ENCODE results near the gene TTLL12.

TTLL12 gene

GRCh38 chr22:43118953-43119458 is 67.9 kb downstream of the TTLL12 start:
- no peak for TF ChIP-seq CTCF (IDR thresholded peaks at IDR 0.05; ENCODE audit: insufficient read depth, low read depth, low read length, missing control alignments)
- no peak for DNase-seq (ENCODE audit: low read depth)
- no peak overlapping the region for H3K4me3 ChIP-seq (ENCODE audit: low read length)

GRCh38 chr22:43118024-43118849 is 68.7 kb downstream of the TTLL12 start:
- no peak for DNase-seq (ENCODE audit: low read depth)
- TF ChIP-seq CTCF (IDR thresholded peaks at IDR 0.05; ENCODE audit: insufficient read depth, low read depth, low read length, missing control alignments), result no peak
- no peak overlapping the region for H3K4me3 ChIP-seq (ENCODE audit: low read length)

GRCh38 chr22:43116932-43117331 is 70.0 kb downstream of the TTLL12 start:
- no peak for DNase-seq (ENCODE audit: low read depth)
- no peak overlapping the region for H3K4me3 ChIP-seq (ENCODE audit: low read length)
- no peak for TF ChIP-seq CTCF (IDR thresholded peaks at IDR 0.05; ENCODE audit: insufficient read depth, low read depth, low read length, missing control alignments)

Data from epithelial cell of esophagus (primary cell).